Stimulated activated CD8-positive, alpha-beta memory T cell treated with anti-CD3 and anti-CD28 coated beads, Interleukin-7, amount 100 ng/mL, for 24 hours (primary cell): ENCODE measurements around the gene FCN2.
"Not testable (repeated sequence)": the region's sequence is repeated elsewhere in the genome, so short reads cannot be mapped to it uniquely, and the experiment has no call there.

Experiments
- DNase-seq: peaks from one replicate; pipeline ENCODE4 v3.0.0-alpha.2; 2020; ENCODE audit warnings: low read depth

FCN2 gene

GRCh38 chr9:134847752-134848432 lies 32.7 kb upstream of the FCN2 start:
- no peak for DNase-seq

- no peak for DNase-seq
Observed at GRCh38 chr9:134848504-134848903, 32.1 kb upstream of the FCN2 start.

- no peak for DNase-seq
Observed at GRCh38 chr9:134850611-134851010, 30.0 kb upstream of the FCN2 start.

- no peak for DNase-seq
Observed at GRCh38 chr9:134851020-134851419, 29.6 kb upstream of the FCN2 start.

- no peak for DNase-seq
Observed at GRCh38 chr9:134852906-134853654, 27.5 kb upstream of the FCN2 start.

- DNase-seq: no peak
Observed at GRCh38 chr9:134853893-134854292, 26.7 kb upstream of the FCN2 start.

- DNase-seq: no peak
Observed at GRCh38 chr9:134854541-134854981, 26.0 kb upstream of the FCN2 start.

GRCh38 chr9:134855231-134855899 lies 25.2 kb upstream of the FCN2 start:
- DNase-seq: no peak

- no peak for DNase-seq
Observed at GRCh38 chr9:134855900-134856377, 24.7 kb upstream of the FCN2 start.

- DNase-seq: not testable (repeated sequence)
Observed at GRCh38 chr9:134857451-134857850, 23.2 kb upstream of the FCN2 start.

GRCh38 chr9:134858051-134858841 lies 22.4 kb upstream of the FCN2 start:
- no peak for DNase-seq

- DNase-seq: no peak
Observed at GRCh38 chr9:134860510-134860909, 20.1 kb upstream of the FCN2 start.

- no peak for DNase-seq
Observed at GRCh38 chr9:134861595-134862334, 18.8 kb upstream of the FCN2 start.

GRCh38 chr9:134863306-134863902 lies 17.2 kb upstream of the FCN2 start:
- DNase-seq: no peak

GRCh38 chr9:134863941-134864820 lies 16.4 kb upstream of the FCN2 start:
- DNase-seq: no peak

GRCh38 chr9:134864821-134865190 lies 15.8 kb upstream of the FCN2 start:
- no peak for DNase-seq

GRCh38 chr9:134867917-134868750 lies 12.5 kb upstream of the FCN2 start:
- DNase-seq: no peak

- DNase-seq: no peak
Observed at GRCh38 chr9:134868751-134869553, 11.7 kb upstream of the FCN2 start.
